HG03175 (cell line): Measurements from ENCODE around the gene DDX39A.
A peak's percentile ranks its signal among the peaks of the same experiment; 100 is the strongest.
"Not testable (repeated sequence)": the region's sequence is repeated elsewhere in the genome, so short reads cannot be mapped to it uniquely, and the experiment has no call there.

Source experiments
- ATAC-seq: cut with Tn5 transposase; IDR thresholded peaks from one replicate; pipeline ENCODE4 v1.9.1; 2021; ENCODE audit warnings: mild to moderate bottlenecking, moderate library complexity; ENCODE audit not compliant: unreplicated experiment

DDX39A gene

GRCh38 chr19:14367016-14367415 is 52.1 kb downstream of the DDX39A start:
- no peak for ATAC-seq

- ATAC-seq, result peak; percentile 52
Observed at GRCh38 chr19:14366529-14366928, 52.6 kb downstream of the DDX39A start.

DNA sequence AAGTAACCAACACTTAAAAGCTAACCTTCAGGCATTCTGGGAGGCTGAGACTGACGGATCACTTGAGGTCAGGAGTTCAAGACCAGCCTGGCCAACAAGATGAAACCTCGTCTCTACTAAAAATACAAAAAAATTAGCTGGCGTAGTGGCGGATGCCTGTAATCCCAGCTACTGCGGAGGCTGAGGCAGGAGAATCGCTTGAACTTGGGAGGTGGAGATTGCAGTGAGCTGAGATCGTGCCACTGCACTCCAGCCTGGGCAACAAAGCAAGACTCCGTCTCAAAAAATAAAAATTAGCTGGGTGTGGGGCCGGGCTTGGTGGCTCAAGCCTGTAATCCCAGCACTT is 55.1 kb downstream of the DDX39A start:
- not testable (repeated sequence) for ATAC-seq

DNA sequence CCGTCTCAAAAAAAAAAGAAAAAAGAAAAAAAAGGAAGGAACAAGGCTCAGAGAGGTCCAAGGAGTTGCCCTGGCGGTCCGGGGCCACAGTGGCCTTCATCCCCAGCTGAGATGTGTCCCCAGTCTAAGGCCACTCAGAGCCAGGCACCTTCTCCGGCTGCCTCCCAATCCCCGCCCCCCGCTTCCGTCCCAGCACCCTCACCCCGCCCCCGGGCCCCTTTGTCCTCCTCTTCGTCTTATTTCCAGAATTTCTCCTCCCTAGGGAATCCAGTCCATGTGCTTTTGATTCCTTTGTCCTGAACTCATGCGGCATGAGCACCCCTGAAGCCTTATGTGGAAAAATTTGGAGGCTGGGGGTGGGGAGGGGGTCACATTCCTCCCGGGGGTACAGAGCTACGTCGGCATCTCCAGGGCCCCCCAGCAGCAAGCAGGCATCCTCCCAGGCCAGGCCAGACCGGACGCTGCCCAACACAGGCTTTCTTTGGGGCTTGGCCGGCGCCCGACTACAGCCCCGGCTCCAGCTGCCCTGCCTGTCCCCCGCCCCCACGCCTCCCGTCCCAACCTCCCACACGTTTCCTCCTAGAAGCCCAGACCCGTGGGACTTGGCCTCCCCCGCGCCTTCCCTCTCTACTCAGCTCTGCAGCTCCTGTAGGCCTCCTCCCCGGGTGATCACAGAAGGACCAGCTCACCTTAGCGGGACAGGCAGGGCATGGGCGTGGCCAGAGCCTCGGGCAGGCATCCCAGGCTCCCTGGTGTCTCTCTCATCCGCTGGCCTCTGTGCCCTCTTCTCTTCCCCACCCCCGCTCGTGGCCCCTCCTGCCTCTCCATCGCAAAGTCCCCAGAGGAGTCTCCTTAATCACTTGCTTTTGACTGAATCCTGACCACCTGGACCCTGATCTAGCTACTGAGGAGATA is 55.7 kb downstream of the DDX39A start:
- no peak for ATAC-seq

DNA sequence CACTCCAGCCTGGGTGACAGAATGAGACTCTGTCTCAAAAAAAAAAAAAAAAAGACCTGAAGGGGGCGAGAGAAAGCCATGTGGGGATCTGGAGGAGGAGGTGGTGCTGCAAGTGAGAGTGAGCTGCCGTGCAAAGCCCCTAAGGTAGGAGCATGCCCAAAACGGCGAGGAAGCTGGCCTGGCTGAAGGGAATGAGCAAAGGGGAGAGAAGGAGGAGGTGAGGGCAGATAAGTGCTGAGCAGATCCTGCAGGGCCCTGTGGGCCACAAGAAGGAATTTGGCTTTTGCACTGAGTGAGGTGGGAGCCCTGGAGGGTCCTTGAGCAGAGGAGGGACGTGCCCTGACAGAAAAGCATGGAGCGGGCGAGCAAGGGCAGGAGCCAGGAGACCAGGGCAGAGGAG is 57.3 kb downstream of the DDX39A start:
- ATAC-seq, result no peak
